ENCODE data around the gene FMNL2.

Gene FMNL2

GRCh38 chr2:152432765-152433164 lies 97.8 kb downstream of the FMNL2 start:
- ATAC-seq (ENCODE audit: insufficient read depth, low read depth): no peak
- H3K79me2 ChIP-seq (ENCODE audit: insufficient read depth, low read length): no peaks in the 10 kb centered on the region
- no peak overlapping the region for H3K4me2 ChIP-seq (ENCODE audit: insufficient read depth, low read length)
- DNase-seq: no peak
- H3K4me3 ChIP-seq (ENCODE audit: low read depth in 1 of 2, low read length in 2 of 2): no peak overlapping the region
- no peaks in the 10 kb centered on the region for H4K20me1 ChIP-seq (ENCODE audit: insufficient read depth, low read length)
- no peaks in the 10 kb centered on the region for H3K4me1 ChIP-seq (ENCODE audit: insufficient read depth, low read length)
- H3K36me3 ChIP-seq (ENCODE audit: insufficient read depth, low read length): no peaks in the 10 kb centered on the region
- no peak for TF ChIP-seq EZH2 (IDR thresholded peaks at IDR 0.05; ENCODE audit: borderline replicate concordance, low read depth, low read length, severe bottlenecking)
- TF ChIP-seq CTCF (IDR thresholded peaks at IDR 0.05; ENCODE audit: borderline replicate concordance, extremely low read depth, low read length, poor library complexity, severe bottlenecking): no peak
- no peak overlapping the region for H3K9ac ChIP-seq (ENCODE audit: low read depth, low read length)
- H2AFZ ChIP-seq (ENCODE audit: low read depth, low read length): no peak overlapping the region
- H3K27me3 ChIP-seq (ENCODE audit: insufficient read depth, low read length, poor library complexity): peaks cover 3% of the 10 kb centered on the region
- H3K27ac ChIP-seq (ENCODE audit: low read length): no peak overlapping the region
- no peaks in the 10 kb centered on the region for H3K9me3 ChIP-seq (ENCODE audit: insufficient read depth, low read length, severe bottlenecking)

- Histone ChIP-seq H3K27me3 (ENCODE audit: insufficient read depth, low read length, poor library complexity) (peaks cover 3% of the 10 kb centered on the region), H3K4me1 (ENCODE audit: insufficient read depth, low read length) (no peaks in the 10 kb centered on the region), H3K27ac (ENCODE audit: low read length) (no peak overlapping the region), H3K9ac (ENCODE audit: low read depth, low read length) (no peak overlapping the region), H4K20me1 (ENCODE audit: insufficient read depth, low read length) (no peaks in the 10 kb centered on the region), H3K9me3 (ENCODE audit: insufficient read depth, low read length, severe bottlenecking) (no peaks in the 10 kb centered on the region), H3K4me2 (ENCODE audit: insufficient read depth, low read length) (no peak overlapping the region), H3K36me3 (ENCODE audit: insufficient read depth, low read length) (no peaks in the 10 kb centered on the region), H3K79me2 (ENCODE audit: insufficient read depth, low read length) (no peaks in the 10 kb centered on the region), H3K4me3 (ENCODE audit: low read depth in 1 of 2, low read length in 2 of 2) (no peak overlapping the region), H2AFZ (ENCODE audit: low read depth, low read length) (no peak overlapping the region)
- ATAC-seq (ENCODE audit: insufficient read depth, low read depth): no peak
- no peak for DNase-seq
- TF ChIP-seq CTCF (IDR thresholded peaks at IDR 0.05; ENCODE audit: borderline replicate concordance, extremely low read depth, low read length, poor library complexity, severe bottlenecking) (no peak), EZH2 (IDR thresholded peaks at IDR 0.05; ENCODE audit: borderline replicate concordance, low read depth, low read length, severe bottlenecking) (no peak)
Measured at GRCh38 chr2:152433289-152433688, 98.3 kb downstream of the FMNL2 start.

GRCh38 chr2:152433791-152434190 lies 98.8 kb downstream of the FMNL2 start:
- H3K9ac ChIP-seq (ENCODE audit: low read depth, low read length): no peak overlapping the region
- H3K9me3 ChIP-seq (ENCODE audit: insufficient read depth, low read length, severe bottlenecking): no peaks in the 10 kb centered on the region
- no peaks in the 10 kb centered on the region for H3K79me2 ChIP-seq (ENCODE audit: insufficient read depth, low read length)
- H3K27me3 ChIP-seq (ENCODE audit: insufficient read depth, low read length, poor library complexity): peaks cover 3% of the 10 kb centered on the region
- no peak overlapping the region for H2AFZ ChIP-seq (ENCODE audit: low read depth, low read length)
- no peak overlapping the region for H3K4me3 ChIP-seq (ENCODE audit: low read depth in 1 of 2, low read length in 2 of 2)
- no peaks in the 10 kb centered on the region for H3K4me1 ChIP-seq (ENCODE audit: insufficient read depth, low read length)
- no peak for ATAC-seq (ENCODE audit: insufficient read depth, low read depth)
- H4K20me1 ChIP-seq (ENCODE audit: insufficient read depth, low read length): no peaks in the 10 kb centered on the region
- H3K36me3 ChIP-seq (ENCODE audit: insufficient read depth, low read length): no peaks in the 10 kb centered on the region
- no peak overlapping the region for H3K4me2 ChIP-seq (ENCODE audit: insufficient read depth, low read length)
- DNase-seq: no peak
- H3K27ac ChIP-seq (ENCODE audit: low read length): no peak overlapping the region
- no peak for TF ChIP-seq CTCF (IDR thresholded peaks at IDR 0.05; ENCODE audit: borderline replicate concordance, extremely low read depth, low read length, poor library complexity, severe bottlenecking)
- no peak for TF ChIP-seq EZH2 (IDR thresholded peaks at IDR 0.05; ENCODE audit: borderline replicate concordance, low read depth, low read length, severe bottlenecking)
